ENCODE measurements around the gene PROM2. TPM values are rescaled to one million over a fixed set of nuclear protein-coding genes. Genes with fewer than 3 reads are reported as not detected.

The PROM2 gene
- total RNA-seq, 4 donors from 2014 or later: 59.7 to 184 (median 83.5) TPM

GRCh38 chr2:95278637-95279225 lies 4.5 kb downstream of the PROM2 start:
- intact Hi-C loops (cut with DNase I): no loop called here
- no peaks in the 10 kb centered on the region for H3K9me3 ChIP-seq
- TF ChIP-seq CTCF (IDR thresholded peaks at IDR 0.05): no peak
- peaks cover 0 to 54% (median 23%) of the 10 kb centered on the region in 3 donors for H3K36me3 ChIP-seq
- peak overlapping the region in 3 of 4 donors; percentile 89 to 96 (median 94) for H3K27ac ChIP-seq
- DNase-seq: no peak
- H3K27me3 ChIP-seq: no peaks in the 10 kb centered on the region
- no peak overlapping the region for H3K4me3 ChIP-seq
- 84 to 89% methylated on average over 7 to 9 of the region's 12 CpGs for WGBS, 2 donors
- H3K4me1 ChIP-seq: peaks cover 17 to 68% (median 21%) of the 10 kb centered on the region in 3 donors

GRCh38 chr2:95279435-95280035 lies 5.3 kb downstream of the PROM2 start:
- peaks cover 0 to 62% (median 23%) of the 10 kb centered on the region in 3 donors for H3K36me3 ChIP-seq
- DNase-seq: no peak
- H3K4me1 ChIP-seq: peaks cover 11 to 63% (median 18%) of the 10 kb centered on the region in 3 donors
- H3K9me3 ChIP-seq: no peaks in the 10 kb centered on the region
- TF ChIP-seq CTCF (IDR thresholded peaks at IDR 0.05) (no peak), POLR2A (IDR thresholded peaks at IDR 0.05) (no peak)
- H3K4me3 ChIP-seq: no peak overlapping the region
- WGBS, 2 donors: 97 to 100% methylated on average over 6 of the region's 19 CpGs
- H3K27me3 ChIP-seq: no peaks in the 10 kb centered on the region
- intact Hi-C loops (cut with DNase I): no loop called here
- no peak overlapping the region for H3K27ac ChIP-seq

GRCh38 chr2:95281071-95281470 lies 6.8 kb downstream of the PROM2 start:
- peaks cover 0 to 78% (median 31%) of the 10 kb centered on the region in 3 donors for H3K36me3 ChIP-seq
- no peaks in the 10 kb centered on the region for H3K9me3 ChIP-seq
- DNase-seq: no peak
- peak overlapping the region in 1 of 4 donors; percentile 43 for H3K27ac ChIP-seq
- intact Hi-C loops (cut with DNase I): no loop called here
- peaks cover 11 to 53% (median 18%) of the 10 kb centered on the region in 3 donors for H3K4me1 ChIP-seq
- TF ChIP-seq CTCF (IDR thresholded peaks at IDR 0.05) (no peak), POLR2A (IDR thresholded peaks at IDR 0.05) (no peak)
- 60 to 88% methylated on average over 1 to 6 of the region's 8 CpGs for WGBS, 2 donors
- no peak overlapping the region for H3K4me3 ChIP-seq
- no peaks in the 10 kb centered on the region for H3K27me3 ChIP-seq

- no peaks in the 10 kb centered on the region for H3K9me3 ChIP-seq
- H3K36me3 ChIP-seq: peaks cover 0 to 85% (median 32%) of the 10 kb centered on the region in 3 donors
- H3K4me1 ChIP-seq: peaks cover 6 to 46% (median 11%) of the 10 kb centered on the region in 3 donors
- 100% methylated on average over 1 of the region's 8 CpGs; no CpG with 5 or more reads in 1 of the 2 donors for WGBS, 2 donors
- H3K4me3 ChIP-seq: no peak overlapping the region
- no peaks in the 10 kb centered on the region for H3K27me3 ChIP-seq
- TF ChIP-seq CTCF (IDR thresholded peaks at IDR 0.05): no peak
- TF ChIP-seq POLR2A (IDR thresholded peaks at IDR 0.05): no peak
- intact Hi-C loops (cut with DNase I): no loop called here
- H3K27ac ChIP-seq: no peak overlapping the region
- no peak for DNase-seq
These were observed 7.5 kb downstream of the PROM2 start for GRCh38 chr2:95281786-95282185.

GRCh38 chr2:95282458-95282857 lies 8.2 kb downstream of the PROM2 start:
- H3K27me3 ChIP-seq: no peaks in the 10 kb centered on the region
- H3K4me1 ChIP-seq: peaks cover 0 to 39% (median 5%) of the 10 kb centered on the region in 3 donors
- TF ChIP-seq POLR2A (IDR thresholded peaks at IDR 0.05) (no peak), CTCF (IDR thresholded peaks at IDR 0.05) (no peak)
- WGBS, 2 donors: 34 to 39% methylated on average over 3 of the region's 3 CpGs
- no peak overlapping the region for H3K27ac ChIP-seq
- intact Hi-C loops (cut with DNase I): no loop called here
- H3K9me3 ChIP-seq: no peaks in the 10 kb centered on the region
- H3K4me3 ChIP-seq: no peak overlapping the region
- H3K36me3 ChIP-seq: peaks cover 0 to 92% (median 32%) of the 10 kb centered on the region in 3 donors
- no peak for DNase-seq
